ENCODE measurements around the gene CCL18.

GRCh38 chr17:36070427-36070826, 6.4 kb downstream of the CCL18 start:
- no peak for TF ChIP-seq CTCF (conservative IDR thresholded peaks at IDR 0.05)
- TF ChIP-seq EZH2 (IDR thresholded peaks at IDR 0.05; ENCODE audit: low read depth), result no peak
